GM12872 (cell line): ENCODE measurements around the gene RIN3.

Experiments used
- TF ChIP-seq, protein P1 (sequence below): IDR thresholded peaks from 3 replicates; pipeline ENCODE4 v1.5.1; 2011; ENCODE audit warnings: low read depth, mild to moderate bottlenecking, low read length, moderate library complexity; ENCODE audit not compliant: insufficient read depth

The RIN3 gene

GRCh38 chr14:92704036-92704804 lies 190.6 kb downstream of the RIN3 start:
- TF ChIP-seq, protein P1, sequence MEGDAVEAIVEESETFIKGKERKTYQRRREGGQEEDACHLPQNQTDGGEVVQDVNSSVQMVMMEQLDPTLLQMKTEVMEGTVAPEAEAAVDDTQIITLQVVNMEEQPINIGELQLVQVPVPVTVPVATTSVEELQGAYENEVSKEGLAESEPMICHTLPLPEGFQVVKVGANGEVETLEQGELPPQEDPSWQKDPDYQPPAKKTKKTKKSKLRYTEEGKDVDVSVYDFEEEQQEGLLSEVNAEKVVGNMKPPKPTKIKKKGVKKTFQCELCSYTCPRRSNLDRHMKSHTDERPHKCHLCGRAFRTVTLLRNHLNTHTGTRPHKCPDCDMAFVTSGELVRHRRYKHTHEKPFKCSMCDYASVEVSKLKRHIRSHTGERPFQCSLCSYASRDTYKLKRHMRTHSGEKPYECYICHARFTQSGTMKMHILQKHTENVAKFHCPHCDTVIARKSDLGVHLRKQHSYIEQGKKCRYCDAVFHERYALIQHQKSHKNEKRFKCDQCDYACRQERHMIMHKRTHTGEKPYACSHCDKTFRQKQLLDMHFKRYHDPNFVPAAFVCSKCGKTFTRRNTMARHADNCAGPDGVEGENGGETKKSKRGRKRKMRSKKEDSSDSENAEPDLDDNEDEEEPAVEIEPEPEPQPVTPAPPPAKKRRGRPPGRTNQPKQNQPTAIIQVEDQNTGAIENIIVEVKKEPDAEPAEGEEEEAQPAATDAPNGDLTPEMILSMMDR = no peak

DNA sequence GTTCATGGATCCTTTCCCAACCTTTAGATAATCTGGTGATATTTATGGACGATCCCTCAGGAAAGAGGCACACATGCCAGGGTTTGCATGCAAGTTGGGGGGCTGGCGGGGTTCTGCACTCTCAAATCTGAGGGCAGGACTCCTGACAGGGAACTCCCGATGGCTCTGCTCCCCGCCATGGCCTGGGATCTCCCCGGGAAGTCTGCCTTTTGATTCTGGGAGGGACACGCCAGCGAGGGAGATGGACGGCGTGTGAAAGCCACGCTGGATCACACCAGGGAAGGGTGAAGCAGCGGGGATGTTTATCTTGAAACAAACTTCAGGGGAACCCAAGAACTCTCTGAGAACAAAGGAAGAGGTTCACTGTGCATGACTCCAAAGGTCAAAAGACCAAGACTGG lies 191.2 kb downstream of the RIN3 start:
- TF ChIP-seq, protein P1 = no peak

GRCh38 chr14:92706386-92706785 lies 192.8 kb downstream of the RIN3 start:
- TF ChIP-seq, protein P1 = no peak

DNA sequence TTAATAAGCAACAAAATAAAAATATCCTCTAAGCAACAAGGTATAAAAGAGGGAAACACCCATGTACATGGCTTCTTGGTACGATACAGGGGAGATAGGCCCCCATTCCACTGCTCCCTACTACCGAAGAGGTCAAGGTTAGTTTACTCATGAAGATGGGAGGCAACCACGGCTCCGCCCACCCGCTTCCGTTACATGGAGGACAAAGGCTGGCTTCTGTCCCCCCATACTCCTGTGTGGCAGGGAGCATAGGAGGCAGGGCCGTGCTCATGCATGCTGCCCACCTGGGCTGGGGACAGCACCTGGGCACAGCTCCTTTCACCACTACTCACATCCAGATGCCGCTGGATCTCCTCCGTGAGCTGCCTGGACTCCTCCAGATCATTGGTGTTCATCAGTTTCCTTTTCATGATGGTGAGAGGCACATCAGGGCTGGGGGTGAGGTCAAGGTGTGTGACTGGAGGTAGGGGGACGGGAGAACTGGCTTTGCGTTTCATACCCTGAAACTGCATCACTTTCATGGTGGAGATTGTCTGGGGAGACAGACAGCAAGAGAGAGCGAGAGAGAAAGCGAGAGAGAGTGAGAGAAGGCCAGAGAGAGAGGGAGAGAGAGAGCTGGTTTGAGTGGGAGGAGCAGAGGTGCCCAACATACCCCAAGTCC lies 195.9 kb downstream of the RIN3 start:
- TF ChIP-seq, protein P1 = no peak

- TF ChIP-seq, protein P1 = no peak
These were observed 196.4 kb downstream of the RIN3 start for GRCh38 chr14:92710001-92710341.

GRCh38 chr14:92711976-92712653 lies 198.5 kb downstream of the RIN3 start:
- TF ChIP-seq, protein P1 = no peak

DNA sequence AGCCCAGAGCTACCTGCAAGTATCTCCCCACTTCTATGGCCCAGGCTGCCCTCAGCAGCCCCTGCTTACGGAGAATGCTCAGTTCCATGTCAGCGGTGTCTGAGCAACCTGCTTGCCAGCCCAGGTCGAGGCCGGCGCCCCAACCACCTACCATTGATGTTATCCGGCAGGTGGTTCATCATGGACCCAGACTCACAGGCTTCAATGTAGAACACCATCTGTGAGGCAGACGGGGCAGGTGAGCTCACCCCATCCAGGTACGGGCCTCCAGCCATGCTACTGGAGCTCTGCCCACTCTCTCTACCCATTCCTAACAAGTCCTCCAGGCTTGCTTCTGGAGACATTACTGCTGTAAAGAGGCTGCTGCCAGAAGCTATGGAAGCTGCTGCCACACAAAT lies 199.1 kb downstream of the RIN3 start:
- TF ChIP-seq, protein P1 = no peak
